Fibroblast of lung (primary cell): ENCODE measurements around the gene ZNF226. TPM values are rescaled to one million over a fixed set of nuclear protein-coding genes. Genes with fewer than 3 reads are reported as not detected.

Source experiments
- DNase-seq, 2 donors: peaks; one replicate each; pipeline versions ENCODE4 v3.0.0 to v3.0.0-alpha.2; 2010; ENCODE audit warnings: low read depth in 2 of 2
- H2AFZ ChIP-seq: 2 replicates; pipeline ENCODE4 v1.5.1; 2012; ENCODE audit warnings: low read length, control low read depth, inconsistent platforms
- H3K27ac ChIP-seq: 2 replicates; pipeline ENCODE4 v1.5.1; 2011; ENCODE audit warnings: low read length, control low read depth; ENCODE audit not compliant: insufficient read depth
- H3K27me3 ChIP-seq: 2 replicates; pipeline ENCODE4 v1.5.1; 2011; ENCODE audit warnings: mild to moderate bottlenecking, low read length; ENCODE audit not compliant: control insufficient read depth, insufficient read depth
- H3K36me3 ChIP-seq: 2 replicates; pipeline ENCODE4 v1.5.1; 2011; ENCODE audit warnings: low read length; ENCODE audit not compliant: control insufficient read depth, insufficient read depth
- H3K4me1 ChIP-seq: 2 replicates; pipeline ENCODE4 v1.5.1; 2011; ENCODE audit warnings: low read length; ENCODE audit not compliant: control insufficient read depth, insufficient read depth; ENCODE audit errors: extremely low read depth
- H3K4me2 ChIP-seq: 2 replicates; pipeline ENCODE4 v1.5.1; 2011; ENCODE audit warnings: low read length, control low read depth; ENCODE audit not compliant: insufficient read depth; ENCODE audit errors: extremely low read depth
- H3K4me3 ChIP-seq, 4 experiments: fragments of 200-600 bp in 1 of 4; sonication (generic) in 1 of 4; replicated peaks in 1 of 4; 2 replicates each; pipeline ENCODE4 v1.5.1; 2011 to 2016; ENCODE audit warnings: low read length in 4 of 4, low read depth in 3 of 4, mild to moderate bottlenecking in 3 of 4, control low read depth in 2 of 4, inconsistent platforms in 1 of 4, mixed read lengths in 1 of 4; ENCODE audit not compliant: insufficient read depth in 1 of 4; ENCODE audit errors: control extremely low read depth in 1 of 4
- H3K79me2 ChIP-seq: 2 replicates; pipeline ENCODE4 v1.5.1; 2012; ENCODE audit warnings: mild to moderate bottlenecking, low read length, inconsistent platforms; ENCODE audit not compliant: control insufficient read depth, insufficient read depth
- H3K9ac ChIP-seq: 2 replicates; pipeline ENCODE4 v1.5.1; 2011; ENCODE audit warnings: mild to moderate bottlenecking, low read length, control low read depth; ENCODE audit not compliant: insufficient read depth
- H3K9me3 ChIP-seq: 2 replicates; pipeline ENCODE4 v1.5.1; 2012; ENCODE audit warnings: low read depth, low read length; ENCODE audit not compliant: control insufficient read depth, insufficient read depth
- H4K20me1 ChIP-seq: 2 replicates; pipeline ENCODE4 v1.5.1; 2011; ENCODE audit warnings: low read length; ENCODE audit not compliant: control insufficient read depth, insufficient read depth; ENCODE audit errors: extremely low read depth
- CTCF ChIP-seq, 2 donors: IDR thresholded peaks in 1 of 2; conservative IDR thresholded peaks in 1 of 2; 1 replicate in 1 of 2; 2 replicates in 1 of 2; pipeline ENCODE4 v1.5.1; 2011 to 2012; ENCODE audit warnings: low read length in 2 of 2, control low read depth in 1 of 2, inconsistent platforms in 1 of 2, low read depth in 1 of 2, mild to moderate bottlenecking in 1 of 2
- EZH2 ChIP-seq: IDR thresholded peaks from 2 replicates; pipeline ENCODE4 v1.5.1; 2012; ENCODE audit warnings: low read length, control low read depth, mild to moderate bottlenecking; ENCODE audit errors: missing control alignments
- polyA plus RNA-seq, 2 donors: library from polyadenylated mRNA; depleted of rRNA in 1 of 2; stranded (reverse) in 1 of 2; unstranded in 1 of 2; fragments of >200 nt; gene quantifications; 2 replicates each; pipeline ENCODE4 v1.2.1, GENCODE V29; 2011 to 2012; ENCODE audit warnings: missing spikeins in 1 of 2
- total RNA-seq: library from RNA; depleted of rRNA; stranded (reverse); fragments of >200 nt; gene quantifications from 2 replicates; pipeline ENCODE4 v1.2.1, GENCODE V29; 2014

Gene ZNF226
- total and polyA plus RNA-seq, 2 donors (not counting 1 experiment from before 2014, with no cell fraction given) = 21.4 to 30.7 TPM

GRCh38 chr19:44151491-44151890 lies 13.4 kb upstream of the ZNF226 start:
- peaks cover 2% of the 10 kb centered on the region for H3K9me3 ChIP-seq
- H3K4me1 ChIP-seq = no peaks in the 10 kb centered on the region
- no peak overlapping the region for H3K4me3 ChIP-seq
- peaks cover 16% of the 10 kb centered on the region for H3K36me3 ChIP-seq
- no peak overlapping the region for H3K4me2 ChIP-seq
- no peaks in the 10 kb centered on the region for H3K27me3 ChIP-seq
- H4K20me1 ChIP-seq = no peaks in the 10 kb centered on the region
- no peak overlapping the region for H3K27ac ChIP-seq
- no peaks in the 10 kb centered on the region for H3K79me2 ChIP-seq
- no peak overlapping the region for H3K9ac ChIP-seq
- H2AFZ ChIP-seq = no peak overlapping the region
- DNase-seq = no peak
- TF ChIP-seq EZH2 (no peak), CTCF (conservative IDR thresholded peaks at IDR 0.05 in 1 of 2, IDR thresholded peaks at IDR 0.05 in 1 of 2; ENCODE audit: low read depth in 1 of 2, low read length in 2 of 2) (no peak)

- TF ChIP-seq EZH2 (no peak), CTCF (conservative IDR thresholded peaks at IDR 0.05 in 1 of 2, IDR thresholded peaks at IDR 0.05 in 1 of 2; ENCODE audit: low read depth in 1 of 2, low read length in 2 of 2) (no peak)
- Histone ChIP-seq H3K79me2 (no peaks in the 10 kb centered on the region), H3K4me1 (no peaks in the 10 kb centered on the region), H3K4me3 (no peak overlapping the region), H3K27ac (no peak overlapping the region), H3K27me3 (no peaks in the 10 kb centered on the region), H3K9me3 (peaks cover 6% of the 10 kb centered on the region), H3K4me2 (no peak overlapping the region), H2AFZ (no peak overlapping the region), H3K9ac (no peak overlapping the region), H4K20me1 (no peaks in the 10 kb centered on the region), H3K36me3 (peaks cover 13% of the 10 kb centered on the region)
- no peak for DNase-seq
Measured at GRCh38 chr19:44156475-44156874, 8.4 kb upstream of the ZNF226 start.

- no peaks in the 10 kb centered on the region for H3K9me3 ChIP-seq
- no peak overlapping the region for H3K4me3 ChIP-seq
- peaks cover 8% of the 10 kb centered on the region for H3K79me2 ChIP-seq
- no peak overlapping the region for H3K9ac ChIP-seq
- H3K4me2 ChIP-seq = no peak overlapping the region
- peaks cover 4% of the 10 kb centered on the region for H3K4me1 ChIP-seq
- no peak overlapping the region for H3K27ac ChIP-seq
- H2AFZ ChIP-seq = no peak overlapping the region
- no peak for TF ChIP-seq EZH2
- TF ChIP-seq CTCF (conservative IDR thresholded peaks at IDR 0.05 in 1 of 2, IDR thresholded peaks at IDR 0.05 in 1 of 2; ENCODE audit: low read depth in 1 of 2, low read length in 2 of 2) = no peak
- no peak for DNase-seq
- H4K20me1 ChIP-seq = no peaks in the 10 kb centered on the region
- no peaks in the 10 kb centered on the region for H3K36me3 ChIP-seq
- H3K27me3 ChIP-seq = no peaks in the 10 kb centered on the region
Measured at GRCh38 chr19:44163789-44164188, 1.1 kb upstream of the ZNF226 start.
